HL-60 (cell line): ENCODE data around the gene NR5A1.

Source experiments
- DNase-seq, 2 experiments: peaks; one replicate each; pipeline ENCODE4 v3.0.0-alpha.2; 2010 to 2020; ENCODE audit warnings: low read depth in 1 of 2, low spot score in 1 of 2
- H3K27ac ChIP-seq: fragments of 250-450 bp; sonication (Bioruptor Pico); replicated peaks from 2 replicates; pipeline ENCODE4 v1.5.1; 2020; ENCODE audit warnings: mild to moderate bottlenecking, moderate library complexity
- H3K27me3 ChIP-seq: fragments of 250-450 bp; sonication (Bioruptor Pico); 2 replicates; pipeline ENCODE4 v1.5.1; 2021; ENCODE audit warnings: mild to moderate bottlenecking, moderate library complexity; ENCODE audit not compliant: insufficient read depth, poor library complexity, severe bottlenecking
- H3K4me3 ChIP-seq: replicated peaks from 2 replicates; pipeline ENCODE4 v1.5.1; 2011; ENCODE audit warnings: mild to moderate bottlenecking, control low read depth, low read length; ENCODE audit not compliant: insufficient read depth
- GABPA ChIP-seq: IDR thresholded peaks from 2 replicates; pipeline ENCODE4 v1.6.1; 2012; ENCODE audit warnings: low read depth
- POLR2AphosphoS5 ChIP-seq: IDR thresholded peaks from 2 replicates; pipeline ENCODE4 v1.6.1; 2012; ENCODE audit warnings: low read depth
- SPI1 ChIP-seq: IDR thresholded peaks from 2 replicates; pipeline ENCODE4 v1.6.1; 2012; ENCODE audit warnings: low read depth, mild to moderate bottlenecking, borderline replicate concordance
- TF ChIP-seq, protein P1 (sequence below): IDR thresholded peaks from 2 replicates; pipeline ENCODE4 v1.6.1; 2012; ENCODE audit warnings: low read depth; ENCODE audit not compliant: insufficient replicate concordance
- TF ChIP-seq, protein P2 (sequence below): IDR thresholded peaks from one replicate; pipeline ENCODE4 v1.5.1; 2011; ENCODE audit warnings: low read length, control low read depth, inconsistent platforms; ENCODE audit not compliant: insufficient read depth

NR5A1 gene

DNA sequence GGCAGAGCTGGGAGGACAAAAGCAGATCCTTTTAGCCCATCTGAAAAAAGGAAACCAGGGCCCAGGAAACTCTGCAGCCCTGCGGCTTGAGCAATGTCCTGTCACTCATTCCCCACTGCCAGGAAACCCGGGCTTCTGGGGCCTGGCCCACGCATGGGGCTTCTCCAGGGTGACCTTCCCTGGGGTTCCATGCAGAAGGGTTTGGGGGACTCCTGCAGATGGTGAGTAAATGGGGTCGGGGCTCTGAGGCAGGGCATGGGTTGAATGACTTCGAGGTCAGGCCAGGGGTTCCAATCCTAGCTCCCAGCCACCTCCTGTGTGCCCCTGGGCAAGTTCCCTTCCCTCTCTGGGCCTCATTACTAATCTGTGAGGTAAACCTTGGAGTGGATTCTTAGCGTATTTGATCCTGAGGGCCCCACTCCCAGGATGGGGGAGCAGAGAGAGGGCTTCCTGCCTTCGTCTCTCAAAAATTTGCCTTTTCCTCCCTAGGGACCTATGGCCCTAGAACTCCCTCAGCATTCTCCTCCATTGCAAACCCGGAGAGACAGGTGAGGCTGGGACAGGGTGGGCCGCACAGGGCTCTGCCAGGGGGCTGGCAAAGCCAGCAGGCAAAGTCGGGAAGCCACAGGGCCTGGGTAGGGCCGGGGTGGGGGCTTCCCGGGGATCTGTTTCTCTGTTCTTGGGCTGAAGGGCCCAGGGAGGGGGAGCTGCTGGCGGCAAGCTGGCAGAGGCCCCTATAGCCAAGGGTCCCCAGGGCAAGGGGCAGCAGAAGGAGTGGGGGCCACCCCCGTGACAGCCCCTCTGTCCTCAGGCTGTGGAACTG is 31.1 kb downstream of the NR5A1 start:
- Histone ChIP-seq H3K27ac (peak overlapping the region; percentile 35), H3K27me3 (no peaks in the 10 kb centered on the region), H3K4me3 (no peak overlapping the region)
- DNase-seq: peak in 1 of 2 experiments; percentile 58
- no peak for TF ChIP-seq GABPA
- TF ChIP-seq, protein P1, sequence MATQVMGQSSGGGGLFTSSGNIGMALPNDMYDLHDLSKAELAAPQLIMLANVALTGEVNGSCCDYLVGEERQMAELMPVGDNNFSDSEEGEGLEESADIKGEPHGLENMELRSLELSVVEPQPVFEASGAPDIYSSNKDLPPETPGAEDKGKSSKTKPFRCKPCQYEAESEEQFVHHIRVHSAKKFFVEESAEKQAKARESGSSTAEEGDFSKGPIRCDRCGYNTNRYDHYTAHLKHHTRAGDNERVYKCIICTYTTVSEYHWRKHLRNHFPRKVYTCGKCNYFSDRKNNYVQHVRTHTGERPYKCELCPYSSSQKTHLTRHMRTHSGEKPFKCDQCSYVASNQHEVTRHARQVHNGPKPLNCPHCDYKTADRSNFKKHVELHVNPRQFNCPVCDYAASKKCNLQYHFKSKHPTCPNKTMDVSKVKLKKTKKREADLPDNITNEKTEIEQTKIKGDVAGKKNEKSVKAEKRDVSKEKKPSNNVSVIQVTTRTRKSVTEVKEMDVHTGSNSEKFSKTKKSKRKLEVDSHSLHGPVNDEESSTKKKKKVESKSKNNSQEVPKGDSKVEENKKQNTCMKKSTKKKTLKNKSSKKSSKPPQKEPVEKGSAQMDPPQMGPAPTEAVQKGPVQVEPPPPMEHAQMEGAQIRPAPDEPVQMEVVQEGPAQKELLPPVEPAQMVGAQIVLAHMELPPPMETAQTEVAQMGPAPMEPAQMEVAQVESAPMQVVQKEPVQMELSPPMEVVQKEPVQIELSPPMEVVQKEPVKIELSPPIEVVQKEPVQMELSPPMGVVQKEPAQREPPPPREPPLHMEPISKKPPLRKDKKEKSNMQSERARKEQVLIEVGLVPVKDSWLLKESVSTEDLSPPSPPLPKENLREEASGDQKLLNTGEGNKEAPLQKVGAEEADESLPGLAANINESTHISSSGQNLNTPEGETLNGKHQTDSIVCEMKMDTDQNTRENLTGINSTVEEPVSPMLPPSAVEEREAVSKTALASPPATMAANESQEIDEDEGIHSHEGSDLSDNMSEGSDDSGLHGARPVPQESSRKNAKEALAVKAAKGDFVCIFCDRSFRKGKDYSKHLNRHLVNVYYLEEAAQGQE: no peak
- no peak for TF ChIP-seq SPI1
- TF ChIP-seq, protein P2, sequence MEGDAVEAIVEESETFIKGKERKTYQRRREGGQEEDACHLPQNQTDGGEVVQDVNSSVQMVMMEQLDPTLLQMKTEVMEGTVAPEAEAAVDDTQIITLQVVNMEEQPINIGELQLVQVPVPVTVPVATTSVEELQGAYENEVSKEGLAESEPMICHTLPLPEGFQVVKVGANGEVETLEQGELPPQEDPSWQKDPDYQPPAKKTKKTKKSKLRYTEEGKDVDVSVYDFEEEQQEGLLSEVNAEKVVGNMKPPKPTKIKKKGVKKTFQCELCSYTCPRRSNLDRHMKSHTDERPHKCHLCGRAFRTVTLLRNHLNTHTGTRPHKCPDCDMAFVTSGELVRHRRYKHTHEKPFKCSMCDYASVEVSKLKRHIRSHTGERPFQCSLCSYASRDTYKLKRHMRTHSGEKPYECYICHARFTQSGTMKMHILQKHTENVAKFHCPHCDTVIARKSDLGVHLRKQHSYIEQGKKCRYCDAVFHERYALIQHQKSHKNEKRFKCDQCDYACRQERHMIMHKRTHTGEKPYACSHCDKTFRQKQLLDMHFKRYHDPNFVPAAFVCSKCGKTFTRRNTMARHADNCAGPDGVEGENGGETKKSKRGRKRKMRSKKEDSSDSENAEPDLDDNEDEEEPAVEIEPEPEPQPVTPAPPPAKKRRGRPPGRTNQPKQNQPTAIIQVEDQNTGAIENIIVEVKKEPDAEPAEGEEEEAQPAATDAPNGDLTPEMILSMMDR: no peak
- no peak for TF ChIP-seq POLR2AphosphoS5

DNA sequence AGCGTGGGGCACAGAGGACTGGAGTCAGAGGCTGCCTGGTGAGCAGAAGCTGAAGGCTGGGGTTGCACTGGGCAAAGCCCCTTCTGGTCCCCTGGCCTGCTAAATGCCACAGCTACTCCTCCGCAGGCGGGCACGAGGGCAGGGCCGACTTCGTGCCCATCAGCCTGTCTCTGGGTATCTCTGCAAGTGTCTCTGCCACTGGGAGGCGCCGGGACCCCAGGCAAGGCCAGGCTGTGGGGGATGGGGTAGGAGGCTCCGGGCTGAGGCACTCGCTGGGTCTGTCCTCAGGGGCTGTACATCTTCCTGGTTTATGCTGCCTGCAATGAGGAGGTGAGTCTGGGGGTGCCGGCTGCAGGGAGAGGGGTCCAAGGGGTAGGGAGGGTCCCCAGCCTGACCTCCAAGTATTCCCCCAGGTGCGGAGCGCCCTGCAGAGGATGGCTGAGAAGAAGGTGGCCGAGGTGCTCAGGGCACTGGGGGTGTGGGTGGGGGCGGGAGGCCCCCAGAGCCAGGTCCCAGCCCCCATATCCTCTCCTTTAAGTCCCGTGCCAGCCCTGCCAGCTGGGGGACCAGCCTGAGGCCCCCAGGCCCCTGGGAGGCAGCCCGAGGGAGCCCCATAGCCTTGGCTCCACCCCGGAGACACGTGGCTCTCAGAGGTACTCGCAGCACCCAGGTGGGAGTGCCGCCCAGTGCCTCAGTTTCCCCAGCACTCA is 31.9 kb downstream of the NR5A1 start:
- peak in 1 of 2 experiments; percentile 31 for DNase-seq
- H3K27me3 ChIP-seq: no peaks in the 10 kb centered on the region
- no peak for TF ChIP-seq POLR2AphosphoS5
- TF ChIP-seq, protein P1: no peak
- TF ChIP-seq, protein P2: no peak
- no peak for TF ChIP-seq SPI1
- no peak for TF ChIP-seq GABPA

DNA sequence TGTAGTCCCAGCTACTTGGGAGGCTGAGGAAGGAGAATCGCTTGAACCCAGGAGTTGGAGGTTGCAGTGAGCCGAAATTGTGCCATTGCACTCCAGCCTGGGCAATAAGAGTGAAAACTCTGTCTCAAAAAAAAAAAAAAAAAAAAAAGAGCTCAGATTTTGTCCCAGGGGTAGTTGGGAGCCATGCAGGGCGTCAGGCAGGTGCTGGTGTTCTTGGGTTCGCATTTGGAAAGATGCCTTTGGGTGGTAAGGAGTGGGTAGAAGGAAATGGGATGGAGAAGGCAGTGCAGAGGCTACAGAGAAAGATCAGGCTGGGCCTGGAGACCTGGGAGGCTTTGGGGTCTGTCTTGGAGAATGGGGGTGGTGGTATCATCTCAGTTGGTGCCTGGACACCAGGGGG is 33.0 kb downstream of the NR5A1 start:
- no peaks in the 10 kb centered on the region for H3K27me3 ChIP-seq
- DNase-seq: no peak
- TF ChIP-seq, protein P1: no peak
- TF ChIP-seq, protein P2: no peak
- H3K27ac ChIP-seq: no peak overlapping the region
- no peak overlapping the region for H3K4me3 ChIP-seq

More for the DNA sequence above, 31.9 kb downstream of the NR5A1 start:
- Histone ChIP-seq H3K27ac (no peak overlapping the region), H3K4me3 (no peak overlapping the region)
